Mammary epithelial cell (primary cell): ENCODE data around the gene MAP3K2.

Experiments used
- CTCF ChIP-seq, 2 donors: IDR thresholded peaks in 1 of 2; conservative IDR thresholded peaks in 1 of 2; 2 replicates each; pipeline ENCODE4 v1.5.1; 2011 to 2012; ENCODE audit warnings: inconsistent platforms in 2 of 2, low read length in 2 of 2, mild to moderate bottlenecking in 2 of 2, control low read depth in 1 of 2, low read depth in 1 of 2; ENCODE audit not compliant: insufficient read depth in 1 of 2; ENCODE audit errors: extremely low read depth in 1 of 2
- EZH2 ChIP-seq: IDR thresholded peaks from 2 replicates; pipeline ENCODE4 v1.6.1; 2012; ENCODE audit warnings: low read length, inconsistent platforms, borderline replicate concordance

- TF ChIP-seq CTCF (conservative IDR thresholded peaks at IDR 0.05 in 1 of 2, IDR thresholded peaks at IDR 0.05 in 1 of 2; ENCODE audit: extremely low read depth in 1 of 2, insufficient read depth in 1 of 2, low read depth in 1 of 2, low read length in 2 of 2) (no peak), EZH2 (no peak)
Observed at GRCh38 chr2:127283275-127283674, 104.5 kb downstream of the MAP3K2 start.
